Sigmoid colon (tissue), 3 donors: ENCODE measurements around the gene GMPS.

ENCODE experiments used
- POLR2A ChIP-seq, 2 donors: fragments of 450-650 bp; IDR thresholded peaks; one replicate each; pipeline ENCODE4 v1.6.1; 2016; ENCODE audit warnings: antibody characterized with exemption in 2 of 2, mild to moderate bottlenecking in 2 of 2, moderate library complexity in 2 of 2
- TF ChIP-seq, protein P1 (sequence below), 4 experiments: fragments of 450-650 bp in 3 of 4; fragments of 200-600 bp in 1 of 4; IDR thresholded peaks; one replicate each; pipeline ENCODE4 v1.5.1; 2016 to 2019; ENCODE audit warnings: antibody characterized with exemption in 4 of 4, mild to moderate bottlenecking in 3 of 4, moderate library complexity in 2 of 4

DNA sequence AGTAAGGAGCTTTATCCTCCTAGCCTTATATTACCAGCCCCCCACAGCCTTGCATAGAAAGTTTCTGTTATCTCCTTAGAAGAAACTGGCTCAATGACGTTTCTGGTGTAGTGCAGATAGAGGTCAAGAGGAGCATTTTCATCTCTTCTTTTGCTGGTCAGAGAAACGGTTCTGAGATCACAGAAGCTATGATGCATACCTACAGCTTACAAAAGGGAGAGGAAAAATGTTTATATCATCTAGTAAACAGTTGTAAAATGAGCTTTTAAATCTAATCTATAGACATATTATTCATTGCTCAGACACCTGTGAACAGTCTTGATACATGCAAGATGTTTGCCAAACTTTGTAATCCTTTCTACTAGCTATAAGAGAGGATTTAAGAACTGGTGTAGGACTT, 68.0 kb downstream of the GMPS start:
- TF ChIP-seq POLR2A (IDR thresholded peaks at IDR 0.05): no peak
- TF ChIP-seq, protein P1, sequence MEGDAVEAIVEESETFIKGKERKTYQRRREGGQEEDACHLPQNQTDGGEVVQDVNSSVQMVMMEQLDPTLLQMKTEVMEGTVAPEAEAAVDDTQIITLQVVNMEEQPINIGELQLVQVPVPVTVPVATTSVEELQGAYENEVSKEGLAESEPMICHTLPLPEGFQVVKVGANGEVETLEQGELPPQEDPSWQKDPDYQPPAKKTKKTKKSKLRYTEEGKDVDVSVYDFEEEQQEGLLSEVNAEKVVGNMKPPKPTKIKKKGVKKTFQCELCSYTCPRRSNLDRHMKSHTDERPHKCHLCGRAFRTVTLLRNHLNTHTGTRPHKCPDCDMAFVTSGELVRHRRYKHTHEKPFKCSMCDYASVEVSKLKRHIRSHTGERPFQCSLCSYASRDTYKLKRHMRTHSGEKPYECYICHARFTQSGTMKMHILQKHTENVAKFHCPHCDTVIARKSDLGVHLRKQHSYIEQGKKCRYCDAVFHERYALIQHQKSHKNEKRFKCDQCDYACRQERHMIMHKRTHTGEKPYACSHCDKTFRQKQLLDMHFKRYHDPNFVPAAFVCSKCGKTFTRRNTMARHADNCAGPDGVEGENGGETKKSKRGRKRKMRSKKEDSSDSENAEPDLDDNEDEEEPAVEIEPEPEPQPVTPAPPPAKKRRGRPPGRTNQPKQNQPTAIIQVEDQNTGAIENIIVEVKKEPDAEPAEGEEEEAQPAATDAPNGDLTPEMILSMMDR (IDR thresholded peaks at IDR 0.05): no peak
